Measurements from ENCODE around the gene KLHL7.
"Not testable (repeated sequence)": the region's sequence is repeated elsewhere in the genome, so short reads cannot be mapped to it uniquely, and the experiment has no call there.

Gene KLHL7

DNA sequence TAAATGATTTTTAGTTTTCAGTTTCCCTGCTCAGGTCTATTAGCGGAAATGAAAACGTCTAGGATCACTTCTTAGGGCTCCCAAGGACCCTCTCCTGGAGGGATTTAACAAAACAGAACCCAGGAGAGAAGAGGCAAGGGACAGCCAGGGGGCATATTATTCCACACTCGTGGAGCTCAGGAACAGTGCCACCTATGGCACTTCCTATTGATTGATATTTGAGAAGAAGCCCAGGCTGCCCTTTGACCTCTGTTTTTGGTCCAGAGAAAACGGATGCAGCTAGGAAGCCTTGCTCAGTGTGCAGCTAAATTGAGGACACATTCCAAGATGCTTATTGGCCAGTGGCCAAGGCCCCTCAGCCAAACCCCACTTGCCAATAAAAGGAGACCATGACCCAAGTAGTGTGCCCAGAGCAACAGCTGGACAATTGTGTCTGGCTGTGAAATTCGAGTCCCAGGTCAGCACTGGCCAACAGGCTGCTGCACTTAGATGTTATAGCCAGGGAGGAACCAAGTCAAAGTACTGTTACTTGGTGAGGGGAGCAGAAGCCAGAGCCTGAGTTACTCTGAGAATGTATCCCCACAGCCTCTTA is 117.0 kb downstream of the KLHL7 start:
- no peak for DNase-seq (ENCODE audit: low read depth)
- H3K4me3 ChIP-seq (ENCODE audit: low read length): no peak overlapping the region
- TF ChIP-seq, protein P1, sequence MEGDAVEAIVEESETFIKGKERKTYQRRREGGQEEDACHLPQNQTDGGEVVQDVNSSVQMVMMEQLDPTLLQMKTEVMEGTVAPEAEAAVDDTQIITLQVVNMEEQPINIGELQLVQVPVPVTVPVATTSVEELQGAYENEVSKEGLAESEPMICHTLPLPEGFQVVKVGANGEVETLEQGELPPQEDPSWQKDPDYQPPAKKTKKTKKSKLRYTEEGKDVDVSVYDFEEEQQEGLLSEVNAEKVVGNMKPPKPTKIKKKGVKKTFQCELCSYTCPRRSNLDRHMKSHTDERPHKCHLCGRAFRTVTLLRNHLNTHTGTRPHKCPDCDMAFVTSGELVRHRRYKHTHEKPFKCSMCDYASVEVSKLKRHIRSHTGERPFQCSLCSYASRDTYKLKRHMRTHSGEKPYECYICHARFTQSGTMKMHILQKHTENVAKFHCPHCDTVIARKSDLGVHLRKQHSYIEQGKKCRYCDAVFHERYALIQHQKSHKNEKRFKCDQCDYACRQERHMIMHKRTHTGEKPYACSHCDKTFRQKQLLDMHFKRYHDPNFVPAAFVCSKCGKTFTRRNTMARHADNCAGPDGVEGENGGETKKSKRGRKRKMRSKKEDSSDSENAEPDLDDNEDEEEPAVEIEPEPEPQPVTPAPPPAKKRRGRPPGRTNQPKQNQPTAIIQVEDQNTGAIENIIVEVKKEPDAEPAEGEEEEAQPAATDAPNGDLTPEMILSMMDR (conservative IDR thresholded peaks at IDR 0.05; ENCODE audit: low read length): no peak

DNA sequence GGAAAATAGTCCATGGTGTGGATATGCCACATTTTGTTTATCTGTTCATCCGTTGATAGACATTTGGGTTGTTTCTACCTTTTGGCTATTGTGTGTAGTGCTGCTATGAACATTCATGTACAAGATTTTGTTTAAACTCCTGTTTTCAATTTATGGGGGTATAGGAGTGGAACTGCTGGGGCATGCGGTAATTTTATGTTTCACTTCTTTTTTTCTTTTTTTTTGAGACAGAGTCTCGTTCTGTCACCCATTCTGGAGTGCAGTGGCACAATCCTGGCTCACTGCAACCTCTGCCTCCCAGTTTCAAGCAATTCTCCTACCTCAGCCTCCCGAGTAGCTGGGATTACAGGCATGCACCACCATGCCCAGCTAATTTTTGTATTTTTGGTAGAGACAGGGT is 118.8 kb downstream of the KLHL7 start:
- DNase-seq (ENCODE audit: low read depth): not testable (repeated sequence)

DNA sequence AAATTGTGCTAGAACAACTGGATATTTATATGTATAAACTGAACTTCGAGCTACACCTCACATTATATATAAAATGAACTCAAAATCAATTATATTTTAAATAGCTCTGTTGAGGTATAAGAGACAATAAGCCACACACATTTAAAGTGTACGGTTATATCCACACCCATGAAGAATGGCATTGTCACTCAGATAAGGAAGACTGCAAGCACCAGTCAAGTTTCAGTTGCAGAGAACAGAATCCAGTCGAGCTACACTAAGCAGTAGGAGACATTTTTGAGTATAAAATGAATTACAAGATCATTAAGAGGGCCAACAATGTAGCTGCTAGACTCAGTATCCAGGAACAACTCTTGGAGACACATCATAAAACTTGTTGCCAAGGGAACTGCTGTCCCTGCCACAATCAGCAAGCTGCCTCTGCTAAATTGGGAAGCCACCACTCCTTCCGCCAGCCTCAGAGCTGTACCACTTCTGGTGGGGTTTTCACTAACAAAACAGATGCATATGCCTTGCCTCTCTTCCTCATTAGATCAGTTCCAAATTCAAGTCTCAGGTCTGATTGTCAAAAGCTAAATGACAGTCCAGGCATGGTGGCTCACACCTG is 121.4 kb downstream of the KLHL7 start:
- TF ChIP-seq, protein P1 (conservative IDR thresholded peaks at IDR 0.05; ENCODE audit: low read length): no peak
- no peak for DNase-seq (ENCODE audit: low read depth)
- no peak overlapping the region for H3K4me3 ChIP-seq (ENCODE audit: low read length)

More for the DNA sequence above, 118.8 kb downstream of the KLHL7 start:
- H3K4me3 ChIP-seq (ENCODE audit: low read length): not testable (repeated sequence)

All from AG10803 (cell line).